A673 (cell line): ENCODE results near the gene CYB561D2. TPM values are rescaled to one million over a fixed set of nuclear protein-coding genes. Genes with fewer than 3 reads are reported as not detected.

Experiments
- BruUV-seq: library from RNA; stranded (reverse); fragments of 400-500 nt; replicated peaks from 2 replicates; lab custom pipeline; 2021; lab: Mats Ljungman, UMichigan
- CTCF ChIA-PET: fragments of 300-600 bp; sonication (Branson Sonifier 250); formaldehyde crosslinking; loops from one replicate; lab custom pipeline; 2022; ENCODE audit warnings: antibody characterized with exemption; lab: Charles Lee
- POLR2A ChIA-PET: fragments of 300-600 bp; sonication (Branson Sonifier 250); formaldehyde crosslinking; loops from one replicate; lab custom pipeline; 2022; ENCODE audit warnings: antibody characterized with exemption; ENCODE audit not compliant: low non-redundant PET; lab: Charles Lee
- DNase-seq: peaks from one replicate; pipeline ENCODE4 v3.0.0-alpha.2; 2015; ENCODE audit warnings: low spot score
- H3K27ac ChIP-seq: fragments of 200-600 bp; sonication (generic); 2 replicates; pipeline ENCODE4 v1.5.1; 2016; ENCODE audit warnings: mixed run types, low read depth, mild to moderate bottlenecking, mixed read lengths, antibody characterized with exemption, low read length; ENCODE audit not compliant: poor library complexity, severe bottlenecking
- H3K27me3 ChIP-seq: fragments of 200-600 bp; sonication (generic); replicated peaks from 2 replicates; pipeline ENCODE4 v1.6.1; 2017; ENCODE audit warnings: mixed run types, low read depth, mild to moderate bottlenecking, mixed read lengths, antibody characterized with exemption, low read length; ENCODE audit not compliant: insufficient read depth, poor library complexity
- H3K36me3 ChIP-seq: fragments of 200-600 bp; sonication (generic); 2 replicates; pipeline ENCODE4 v1.6.1; 2016; ENCODE audit warnings: mixed run types, mild to moderate bottlenecking, mixed read lengths, antibody characterized with exemption, low read length; ENCODE audit not compliant: insufficient read depth, poor library complexity, severe bottlenecking
- H3K4me1 ChIP-seq: fragments of 200-600 bp; sonication (generic); 2 replicates; pipeline ENCODE4 v1.6.1; 2017; ENCODE audit warnings: mixed run types, mild to moderate bottlenecking, mixed read lengths, antibody characterized with exemption, low read length; ENCODE audit not compliant: insufficient read depth, poor library complexity, severe bottlenecking
- H3K4me3 ChIP-seq: fragments of 200-600 bp; sonication (generic); 2 replicates; pipeline ENCODE4 v1.5.1; 2016; ENCODE audit warnings: low read depth, mixed run types, mild to moderate bottlenecking, mixed read lengths, low read length; ENCODE audit not compliant: poor library complexity, severe bottlenecking
- H3K9me3 ChIP-seq: fragments of 200-600 bp; sonication (generic); 2 replicates; pipeline ENCODE4 v1.6.1; 2016; ENCODE audit warnings: mixed run types, low read depth, mild to moderate bottlenecking, mixed read lengths, antibody characterized with exemption, low read length; ENCODE audit not compliant: poor library complexity, severe bottlenecking
- CTCF ChIP-seq: fragments of 300-800, 200-600 bp; sonication (generic); conservative IDR thresholded peaks from 2 replicates; pipeline ENCODE4 v1.5.1; 2017; ENCODE audit warnings: low read depth, mild to moderate bottlenecking, antibody characterized with exemption, low read length, moderate library complexity, mixed read lengths
- EZH2 ChIP-seq: fragments of 200-600 bp; sonication (generic); IDR thresholded peaks from 2 replicates; pipeline ENCODE4 v1.6.1; 2017; ENCODE audit warnings: borderline replicate concordance, low read depth, mild to moderate bottlenecking, mixed read lengths, antibody characterized with exemption, low read length; ENCODE audit not compliant: poor library complexity, severe bottlenecking
- intact Hi-C: fragments of 100-400 bp; cut with micrococcal nuclease; formaldehyde crosslinking; loops from one replicate; pipeline ENCODE4 v1.10.0; 2022; ENCODE audit not compliant: unreplicated experiment
- total RNA-seq: library from RNA; stranded (reverse); gene quantifications from 2 replicates; pipeline ENCODE4 v1.2.3, GENCODE V29; 2021

The CYB561D2 gene
- total RNA-seq, 1 experiment from 2014 or later: 8.2 TPM

- H3K27me3 ChIP-seq: no peaks in the 10 kb centered on the region
- CTCF ChIA-PET: no interaction called here
- no peaks in the 10 kb centered on the region for H3K4me1 ChIP-seq
- TF ChIP-seq EZH2: no peak
- TF ChIP-seq CTCF: no peak
- no peak overlapping the region for H3K27ac ChIP-seq
- no peaks in the 10 kb centered on the region for H3K36me3 ChIP-seq
- H3K4me3 ChIP-seq: no peak overlapping the region
- no peak for DNase-seq
- no TSS peak for BruUV-seq
- H3K9me3 ChIP-seq: no peaks in the 10 kb centered on the region
- intact Hi-C loops: no loop called here
- POLR2A ChIA-PET: no interaction called here
Measured at GRCh38 chr3:50395070-50395860, 44.6 kb downstream of the CYB561D2 start.

- DNase-seq: no peak
- TF ChIP-seq EZH2: no peak
- no peak for TF ChIP-seq CTCF
- Histone ChIP-seq H3K27ac (no peak overlapping the region), H3K36me3 (no peaks in the 10 kb centered on the region), H3K27me3 (no peaks in the 10 kb centered on the region), H3K4me3 (no peak overlapping the region), H3K4me1 (no peaks in the 10 kb centered on the region), H3K9me3 (no peaks in the 10 kb centered on the region)
- POLR2A ChIA-PET: no interaction called here
- no TSS peak for BruUV-seq
- intact Hi-C loops: no loop called here
- CTCF ChIA-PET: no interaction called here
Measured at GRCh38 chr3:50396502-50396901, 45.8 kb downstream of the CYB561D2 start.

- intact Hi-C loops: no loop called here
- Histone ChIP-seq H3K36me3 (no peaks in the 10 kb centered on the region), H3K27ac (no peak overlapping the region), H3K4me3 (no peak overlapping the region), H3K27me3 (no peaks in the 10 kb centered on the region), H3K4me1 (no peaks in the 10 kb centered on the region), H3K9me3 (no peaks in the 10 kb centered on the region)
- ChIA-PET POLR2A (no interaction called here), CTCF (no interaction called here)
- DNase-seq: no peak
- TF ChIP-seq CTCF: no peak
- TF ChIP-seq EZH2: no peak
- BruUV-seq: no TSS peak
Measured at GRCh38 chr3:50401978-50402595, 51.4 kb downstream of the CYB561D2 start.

Other genes starting within 250 kb of the CYB561D2 start
- 3.9 and 7.8 TPM in 2 replicates for gene SEMA3F, start 195.5 kb upstream of the CYB561D2 start, total RNA-seq
- gene GNAT1, start 159.3 kb upstream of the CYB561D2 start, total RNA-seq: not detected in 2 replicates
- 0.31 TPM in 1 of 2 replicates, not detected in the other for gene SLC38A3, start 145.6 kb upstream of the CYB561D2 start, total RNA-seq
- 115 and 124 TPM in 2 replicates for gene GNAI2, start 114.7 kb upstream of the CYB561D2 start, total RNA-seq
- gene SEMA3B, start 81.7 kb upstream of the CYB561D2 start, total RNA-seq: 0.43 and 2.0 TPM in 2 replicates
- not detected in 2 replicates for gene LSMEM2, start 71.8 kb upstream of the CYB561D2 start, total RNA-seq
- gene IFRD2, start 58.4 kb upstream of the CYB561D2 start, total RNA-seq: 62.2 and 77.4 TPM in 2 replicates
- gene HYAL3, start 51.5 kb upstream of the CYB561D2 start, total RNA-seq: 3.0 and 3.7 TPM in 2 replicates
- gene NAA80, start 51.5 kb upstream of the CYB561D2 start, total RNA-seq: 5.3 and 7.0 TPM in 2 replicates
- gene HYAL1, start 47.3 kb upstream of the CYB561D2 start, total RNA-seq: 0.37 TPM in 1 of 2 replicates, not detected in the other
- 17.7 and 18.1 TPM in 2 replicates for gene HYAL2, start 28.1 kb upstream of the CYB561D2 start, total RNA-seq
- gene TUSC2, start 22.6 kb upstream of the CYB561D2 start, total RNA-seq: 14.6 and 15.2 TPM in 2 replicates
- 10.2 and 14.4 TPM in 2 replicates for gene RASSF1, start 10.0 kb upstream of the CYB561D2 start, total RNA-seq
- gene ZMYND10, start 5.1 kb upstream of the CYB561D2 start, total RNA-seq: 0.67 and 1.0 TPM in 2 replicates
- gene NPRL2, start 87 bp upstream of the CYB561D2 start, total RNA-seq: 15.2 and 16.0 TPM in 2 replicates
- 17.3 and 19.4 TPM in 2 replicates for gene TMEM115, start 8.7 kb downstream of the CYB561D2 start, total RNA-seq
- 0.17 and 0.68 TPM in 2 replicates for gene CACNA2D2, start 152.8 kb downstream of the CYB561D2 start, total RNA-seq
- 1.5 and 4.9 TPM in 2 replicates for gene C3orf18, start 216.9 kb downstream of the CYB561D2 start, total RNA-seq
- 5.7 and 7.9 TPM in 2 replicates for gene HEMK1, start 218.7 kb downstream of the CYB561D2 start, total RNA-seq